DOHH2 (cell line): ENCODE results near the gene UBTD2.

Experiments used
- H3F3A ChIP-seq: fragments of 200-600 bp; sonication (generic), shearing (Covaris generic); 2 replicates; pipeline ENCODE4 v1.6.0; 2016; ENCODE audit warnings: antibody characterized with exemption, mild to moderate bottlenecking; ENCODE audit not compliant: control insufficient read depth, insufficient read depth
- H3K27ac ChIP-seq: fragments of 200-600 bp; sonication (generic); 2 replicates; pipeline ENCODE4 v1.5.1; 2014; ENCODE audit warnings: low read depth, mild to moderate bottlenecking, low read length, moderate library complexity
- H3K27me3 ChIP-seq: fragments of 200-600 bp; sonication (generic); 2 replicates; pipeline ENCODE4 v1.6.1; 2014; ENCODE audit warnings: mild to moderate bottlenecking, low read length, mixed read lengths; ENCODE audit not compliant: control insufficient read depth
- H3K36me3 ChIP-seq: fragments of 200-600 bp; sonication (generic); 2 replicates; pipeline ENCODE4 v1.6.1; 2014; ENCODE audit warnings: mild to moderate bottlenecking, low read length, moderate library complexity, mixed read lengths; ENCODE audit not compliant: control insufficient read depth
- H3K4me1 ChIP-seq: fragments of 200-600 bp; sonication (generic); 2 replicates; pipeline ENCODE4 v1.6.1; 2014; ENCODE audit warnings: mild to moderate bottlenecking, low read length, mixed read lengths; ENCODE audit not compliant: control insufficient read depth
- H3K4me2 ChIP-seq: fragments of 200-600 bp; sonication (generic); 2 replicates; pipeline ENCODE4 v1.6.0; 2014; ENCODE audit warnings: mild to moderate bottlenecking, low read length, moderate library complexity
- H3K4me3 ChIP-seq: fragments of 200-600 bp; sonication (generic); 2 replicates; pipeline ENCODE4 v1.5.1; 2014; ENCODE audit warnings: mild to moderate bottlenecking, low read length, mixed read lengths
- H3K79me2 ChIP-seq: fragments of 200-600 bp; sonication (generic); 2 replicates; pipeline ENCODE4 v1.6.1; 2014; ENCODE audit warnings: mild to moderate bottlenecking, low read length, mixed read lengths; ENCODE audit not compliant: control insufficient read depth
- H3K9me2 ChIP-seq: fragments of 200-600 bp; sonication (generic); replicated peaks from 2 replicates; pipeline ENCODE4 v1.6.1; 2014; ENCODE audit warnings: mild to moderate bottlenecking, low read length, mixed read lengths; ENCODE audit not compliant: control insufficient read depth
- H3K9me3 ChIP-seq: fragments of 200-600 bp; sonication (generic); 2 replicates; pipeline ENCODE4 v1.6.1; 2014; ENCODE audit warnings: antibody characterized with exemption, low read length, mixed read lengths; ENCODE audit not compliant: control insufficient read depth, insufficient read depth
- H4K20me1 ChIP-seq: fragments of 200-600 bp; sonication (generic); 2 replicates; pipeline ENCODE4 v1.6.0; 2014; ENCODE audit warnings: low read depth, mild to moderate bottlenecking, antibody characterized with exemption, low read length, moderate library complexity; ENCODE audit not compliant: control insufficient read depth, insufficient read depth
- CTCF ChIP-seq: fragments of 200-600 bp; sonication (generic); IDR thresholded peaks from one replicate; pipeline ENCODE4 v1.5.1; 2014; ENCODE audit warnings: antibody characterized with exemption, mild to moderate bottlenecking, low read depth, low read length; ENCODE audit not compliant: poor library complexity, severe bottlenecking
- EZH2phosphoT487 ChIP-seq: fragments of 200-600 bp; sonication (generic); IDR thresholded peaks from 2 replicates; pipeline ENCODE4 v1.6.1; 2017; ENCODE audit warnings: borderline replicate concordance, mild to moderate bottlenecking, antibody characterized with exemption, low read length, moderate library complexity, mixed read lengths

Gene UBTD2

GRCh38 chr5:172166030-172166826 is 117.3 kb downstream of the UBTD2 start:
- Histone ChIP-seq H3K36me3 (no peaks in the 10 kb centered on the region), H3K79me2 (peaks cover 24% of the 10 kb centered on the region), H3K27ac (no peak overlapping the region), H3F3A (no peaks in the 10 kb centered on the region), H3K9me2 (no peaks in the 10 kb centered on the region), H3K4me3 (no peak overlapping the region), H3K4me1 (no peaks in the 10 kb centered on the region), H3K4me2 (no peak overlapping the region), H3K27me3 (no peaks in the 10 kb centered on the region), H3K9me3 (no peaks in the 10 kb centered on the region), H4K20me1 (no peaks in the 10 kb centered on the region; the same call in 1 of the 2 replicates)
- TF ChIP-seq CTCF: no peak
- no peak for TF ChIP-seq EZH2phosphoT487

DNA sequence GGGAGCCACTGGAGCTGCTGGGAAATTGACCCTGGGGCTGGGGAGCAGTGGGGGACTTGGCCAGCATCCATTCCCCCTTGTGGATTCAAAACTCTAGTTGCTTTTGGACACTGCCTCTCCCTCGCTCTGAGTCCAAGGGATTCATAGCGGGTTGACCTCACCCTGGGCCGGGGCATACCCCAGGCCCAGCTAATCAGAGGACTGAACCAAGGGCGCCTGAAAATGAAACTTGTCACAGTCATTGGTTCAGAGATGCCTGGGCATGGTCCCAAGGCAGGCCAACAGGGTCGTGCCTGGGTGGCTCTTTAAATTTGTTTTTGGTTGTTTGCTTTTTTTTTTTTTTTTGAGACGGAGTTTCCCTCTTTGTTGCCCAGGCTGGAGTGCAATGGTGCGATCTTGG is 118.1 kb downstream of the UBTD2 start:
- Histone ChIP-seq H3K4me1 (peaks cover 5% of the 10 kb centered on the region), H3K27me3 (no peaks in the 10 kb centered on the region), H3F3A (no peaks in the 10 kb centered on the region), H3K4me3 (no peak overlapping the region), H3K9me3 (no peaks in the 10 kb centered on the region), H3K4me2 (no peak overlapping the region), H3K79me2 (peaks cover 23% of the 10 kb centered on the region), H3K36me3 (no peaks in the 10 kb centered on the region), H3K9me2 (no peaks in the 10 kb centered on the region), H4K20me1 (no peaks in the 10 kb centered on the region; the same call in 1 of the 2 replicates), H3K27ac (no peak overlapping the region)
- TF ChIP-seq EZH2phosphoT487 (no peak), CTCF (no peak)

- Histone ChIP-seq H4K20me1 (no peaks in the 10 kb centered on the region; the same call in 1 of the 2 replicates), H3K9me3 (no peaks in the 10 kb centered on the region), H3K9me2 (no peaks in the 10 kb centered on the region), H3F3A (no peaks in the 10 kb centered on the region), H3K27me3 (no peaks in the 10 kb centered on the region), H3K27ac (no peak overlapping the region), H3K79me2 (peaks cover 28% of the 10 kb centered on the region), H3K36me3 (no peaks in the 10 kb centered on the region), H3K4me1 (peaks cover 11% of the 10 kb centered on the region), H3K4me3 (no peak overlapping the region), H3K4me2 (no peak overlapping the region)
- TF ChIP-seq EZH2phosphoT487: no peak
- TF ChIP-seq CTCF: no peak
Observed at GRCh38 chr5:172164769-172165212, 118.8 kb downstream of the UBTD2 start.
